NCI-H128 (cell line): Measurements from ENCODE around the gene DEFB112.

Experiments
- DNase-seq: peaks from one replicate; lab custom pipeline; 2025; ENCODE audit not compliant: unreplicated experiment; lab: John Stamatoyannopoulos, UW

DEFB112 gene

GRCh38 chr6:50003139-50003538 is 46.6 kb downstream of the DEFB112 start:
- no peak for DNase-seq

GRCh38 chr6:49995278-49995677 is 54.5 kb downstream of the DEFB112 start:
- no peak for DNase-seq
